LNCaP clone FGC (cell line): ENCODE results near the gene MYCBP2.

Source experiments
- DNase-seq: peaks from one replicate; pipeline ENCODE4 v3.0.0-alpha.2; 2011; ENCODE audit warnings: low read depth
- H3K4me3 ChIP-seq: 2 replicates; pipeline ENCODE4 v1.5.1; 2011; ENCODE audit warnings: mild to moderate bottlenecking, low read depth, low read length, control low read depth
- CTCF ChIP-seq: IDR thresholded peaks from 2 replicates; pipeline ENCODE4 v1.5.1; 2012; ENCODE audit warnings: mild to moderate bottlenecking; ENCODE audit not compliant: control insufficient read depth, insufficient read depth; ENCODE audit errors: extremely low read depth

MYCBP2 gene

GRCh38 chr13:77034881-77035280 lies 292.0 kb downstream of the MYCBP2 start:
- H3K4me3 ChIP-seq = no peak overlapping the region
- no peak for DNase-seq
- TF ChIP-seq CTCF = no peak

- H3K4me3 ChIP-seq = no peak overlapping the region
- TF ChIP-seq CTCF = no peak
- peak; percentile 83 for DNase-seq
These were observed 293.1 kb downstream of the MYCBP2 start for GRCh38 chr13:77033717-77034302.

GRCh38 chr13:77031656-77032243 lies 295.1 kb downstream of the MYCBP2 start:
- H3K4me3 ChIP-seq = no peak overlapping the region
- TF ChIP-seq CTCF = no peak
- no peak for DNase-seq

GRCh38 chr13:77029436-77029835 lies 297.5 kb downstream of the MYCBP2 start:
- DNase-seq = no peak
- no peak overlapping the region for H3K4me3 ChIP-seq
- no peak for TF ChIP-seq CTCF

- no peak for DNase-seq
- no peak for TF ChIP-seq CTCF
- H3K4me3 ChIP-seq = no peak overlapping the region
These were observed 298.7 kb downstream of the MYCBP2 start for GRCh38 chr13:77028202-77028601.

GRCh38 chr13:77026861-77027621 lies 299.9 kb downstream of the MYCBP2 start, which contains the start of gene FBXL3:
Gene FBXL3 (minus strand): TSS chr13:77027159. CDS start chr13:77021860, 5,299 bp downstream.
- peak within 1 kb of the TSS; percentile 76 for H3K4me3 ChIP-seq
- DNase-seq = no peak
- no peak for TF ChIP-seq CTCF
